Peyer's patch (tissue), 4 donors: ENCODE results near the gene CALD1.

Experiments
- POLR2A ChIP-seq, 2 donors: fragments of 450-650 bp; IDR thresholded peaks; one replicate each; pipeline ENCODE4 v1.5.1; 2017; ENCODE audit warnings: antibody characterized with exemption in 2 of 2, mild to moderate bottlenecking in 2 of 2, moderate library complexity in 2 of 2
- TF ChIP-seq, protein P1 (sequence below), 6 experiments: fragments of 450-650 bp in 4 of 6; fragments of 200-600 bp in 2 of 6; sonication (generic) in 1 of 6; IDR thresholded peaks; one replicate each; pipeline ENCODE4 v1.5.1; 2017 to 2019; ENCODE audit warnings: antibody characterized with exemption in 6 of 6, mild to moderate bottlenecking in 3 of 6, moderate library complexity in 1 of 6

DNA sequence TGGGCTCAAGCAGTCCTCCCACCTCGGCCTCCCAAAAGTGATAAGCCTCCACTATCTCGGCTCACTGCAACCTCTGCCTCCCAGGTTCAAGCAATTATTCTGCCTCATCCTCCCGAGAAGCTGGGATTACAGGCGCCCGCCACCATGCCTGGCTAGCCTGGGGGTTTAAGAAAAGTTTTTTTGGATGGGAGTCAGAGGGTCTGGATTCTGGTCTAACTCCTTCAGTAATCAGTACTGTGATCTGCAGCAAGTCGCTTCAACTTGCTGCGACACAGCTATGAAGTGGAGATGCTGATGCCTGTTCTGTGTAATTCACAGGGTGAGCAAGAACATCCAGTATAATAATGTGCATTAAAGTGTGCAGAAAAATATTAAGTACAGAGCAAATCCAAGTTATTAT, 118.5 kb downstream of the CALD1 start:
- TF ChIP-seq, protein P1, sequence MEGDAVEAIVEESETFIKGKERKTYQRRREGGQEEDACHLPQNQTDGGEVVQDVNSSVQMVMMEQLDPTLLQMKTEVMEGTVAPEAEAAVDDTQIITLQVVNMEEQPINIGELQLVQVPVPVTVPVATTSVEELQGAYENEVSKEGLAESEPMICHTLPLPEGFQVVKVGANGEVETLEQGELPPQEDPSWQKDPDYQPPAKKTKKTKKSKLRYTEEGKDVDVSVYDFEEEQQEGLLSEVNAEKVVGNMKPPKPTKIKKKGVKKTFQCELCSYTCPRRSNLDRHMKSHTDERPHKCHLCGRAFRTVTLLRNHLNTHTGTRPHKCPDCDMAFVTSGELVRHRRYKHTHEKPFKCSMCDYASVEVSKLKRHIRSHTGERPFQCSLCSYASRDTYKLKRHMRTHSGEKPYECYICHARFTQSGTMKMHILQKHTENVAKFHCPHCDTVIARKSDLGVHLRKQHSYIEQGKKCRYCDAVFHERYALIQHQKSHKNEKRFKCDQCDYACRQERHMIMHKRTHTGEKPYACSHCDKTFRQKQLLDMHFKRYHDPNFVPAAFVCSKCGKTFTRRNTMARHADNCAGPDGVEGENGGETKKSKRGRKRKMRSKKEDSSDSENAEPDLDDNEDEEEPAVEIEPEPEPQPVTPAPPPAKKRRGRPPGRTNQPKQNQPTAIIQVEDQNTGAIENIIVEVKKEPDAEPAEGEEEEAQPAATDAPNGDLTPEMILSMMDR (IDR thresholded peaks at IDR 0.05), result no peak
- no peak for TF ChIP-seq POLR2A (IDR thresholded peaks at IDR 0.05)
